IgD-negative memory B cell (primary cell): Measurements from ENCODE around the gene KIF5B. TPM values are rescaled to one million over a fixed set of nuclear protein-coding genes. Genes with fewer than 3 reads are reported as not detected.
A peak's percentile ranks its signal among the peaks of the same experiment; 100 is the strongest.
"Not testable (repeated sequence)": the region's sequence is repeated elsewhere in the genome, so short reads cannot be mapped to it uniquely, and the experiment has no call there.

ENCODE experiments used
- H3K27ac Mint-ChIP-seq, 3 donors: one replicate each; pipeline ENCODE4 v1.8.0; 2020 to 2022; ENCODE audit warnings: mild to moderate bottlenecking in 3 of 3, mixed read lengths in 3 of 3, moderate library complexity in 1 of 3
- H3K27me3 Mint-ChIP-seq: one replicate; pipeline ENCODE4 v1.8.0; 2021; ENCODE audit warnings: mixed read lengths
- H3K36me3 Mint-ChIP-seq: one replicate; pipeline ENCODE4 v1.8.0; 2020; ENCODE audit warnings: mild to moderate bottlenecking, mixed read lengths
- H3K4me1 Mint-ChIP-seq, 3 donors: one replicate each; pipeline ENCODE4 v1.8.0; 2020 to 2022; ENCODE audit warnings: mixed read lengths in 3 of 3, mild to moderate bottlenecking in 1 of 3
- H3K4me3 Mint-ChIP-seq, 4 donors: one replicate each; pipeline ENCODE4 v1.8.0; 2020 to 2022; ENCODE audit warnings: mild to moderate bottlenecking in 4 of 4, mixed read lengths in 4 of 4, moderate library complexity in 3 of 4
- H3K9me3 Mint-ChIP-seq, 3 donors: one replicate each; pipeline ENCODE4 v1.8.0; 2020 to 2021; ENCODE audit warnings: mixed read lengths in 3 of 3, mild to moderate bottlenecking in 1 of 3
- polyA plus RNA-seq: library from polyadenylated mRNA; unstranded; fragments of 300-500 nt; fragmentation: Illumina TruSeq; gene quantifications from one replicate; pipeline ENCODE4 v1.2.3, GENCODE V29; 2021

KIF5B gene
- polyA plus RNA-seq, 1 donor from 2014 or later = 24.6 TPM

DNA sequence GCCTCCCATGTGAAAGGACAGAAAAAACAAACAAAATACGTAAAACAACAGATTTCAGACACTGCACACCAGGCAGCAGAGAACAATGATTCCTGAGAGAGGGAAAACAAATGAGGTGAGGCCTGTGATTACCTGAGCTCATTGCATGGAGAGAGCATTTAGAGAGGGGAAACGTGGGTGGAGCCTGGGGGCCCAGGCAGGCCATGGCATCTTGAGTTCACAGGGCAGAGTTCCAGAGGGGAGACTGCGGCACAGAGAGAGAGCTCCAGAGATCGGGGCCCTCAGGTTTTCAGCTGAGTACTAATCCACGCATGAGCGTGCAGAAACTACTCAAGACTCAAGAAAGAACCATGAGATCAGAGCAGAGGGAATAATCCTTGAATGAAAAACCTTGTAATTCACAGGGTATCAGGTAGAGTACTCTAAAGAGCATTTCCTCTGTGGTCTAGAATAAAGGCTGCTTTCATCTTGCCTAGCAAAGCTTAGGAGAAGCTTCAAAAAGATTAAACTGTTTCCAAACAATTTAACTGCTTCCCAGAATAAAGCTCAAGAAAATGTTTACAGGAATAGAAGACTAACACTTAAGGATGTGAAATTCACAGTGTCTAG lies 81.0 kb downstream of the KIF5B start:
- Mint-ChIP-seq H3K4me1 (peaks cover 6 to 15% (median 12%) of the 10 kb centered on the region in 3 donors), H3K9me3 (no peaks in the 10 kb centered on the region), H3K4me3 (no peak overlapping the region), H3K27me3 (no peaks in the 10 kb centered on the region), H3K36me3 (peaks cover 3% of the 10 kb centered on the region), H3K27ac (peak overlapping the region in 1 of 3 donors; percentile 8)

DNA sequence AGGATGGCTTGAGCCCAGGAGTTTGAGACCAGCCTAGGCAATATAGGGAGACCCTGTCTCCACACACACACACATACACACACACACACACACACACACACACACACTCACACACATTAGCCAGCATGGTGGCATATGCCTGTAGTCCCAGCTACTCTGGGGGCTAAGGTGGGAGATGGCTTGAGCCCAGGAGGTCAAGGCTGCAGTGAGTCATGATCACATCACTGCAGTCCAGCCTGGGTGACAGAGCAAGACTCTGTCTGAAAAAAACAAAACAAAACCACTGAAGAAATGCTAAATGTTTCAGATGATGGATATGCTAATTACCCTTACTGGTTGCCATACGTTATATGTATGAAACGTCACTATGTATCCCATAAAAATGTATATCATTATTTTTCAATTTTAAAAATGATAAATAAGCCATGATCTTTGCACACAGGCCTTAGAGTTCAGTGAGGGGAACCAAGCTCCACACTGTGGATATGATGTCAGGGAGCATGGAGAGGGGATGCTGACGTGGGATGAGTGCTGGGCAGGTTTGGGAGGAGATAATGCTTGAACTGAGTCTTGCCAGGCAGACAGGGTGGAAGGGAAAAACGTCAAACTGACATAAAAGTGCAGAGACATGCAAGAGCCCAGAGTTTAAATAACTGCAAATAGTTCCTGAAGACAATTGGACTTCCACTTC lies 81.6 kb downstream of the KIF5B start:
- Mint-ChIP-seq H3K27me3 (no peaks in the 10 kb centered on the region), H3K27ac (peak overlapping the region in 1 of 3 donors; percentile 8), H3K9me3 (no peaks in the 10 kb centered on the region), H3K4me1 (peaks cover 6 to 15% (median 12%) of the 10 kb centered on the region in 3 donors), H3K36me3 (peaks cover 3% of the 10 kb centered on the region), H3K4me3 (no peak overlapping the region)

DNA sequence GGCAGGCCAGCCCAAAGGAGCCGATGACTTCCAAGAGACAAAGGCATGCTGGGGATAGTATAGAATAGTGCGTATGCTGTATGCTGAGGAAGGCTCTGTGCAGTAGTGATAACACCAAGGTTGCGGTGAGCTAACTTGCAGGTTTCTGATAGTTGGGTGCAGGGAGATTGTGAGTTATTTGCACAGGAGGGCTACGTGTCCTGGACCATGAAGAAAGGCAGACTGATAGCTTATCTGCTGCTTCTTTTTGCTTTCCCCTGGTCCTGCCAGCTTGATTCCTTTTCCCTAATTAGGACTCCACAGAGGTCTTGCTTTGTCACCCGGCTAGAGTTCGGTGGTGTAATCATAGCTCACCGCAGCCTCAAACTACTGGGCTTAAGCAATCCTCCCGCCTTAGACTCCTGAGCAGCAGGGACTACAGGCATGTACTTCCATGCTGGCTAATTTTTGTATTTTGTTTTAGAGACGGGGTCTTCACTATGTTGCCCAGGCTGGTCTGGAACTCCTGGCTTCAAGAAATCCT lies 83.6 kb downstream of the KIF5B start:
- H3K9me3 Mint-ChIP-seq = no peaks in the 10 kb centered on the region
- H3K4me1 Mint-ChIP-seq = peaks cover 4 to 9% (median 9%) of the 10 kb centered on the region in 3 donors
- H3K36me3 Mint-ChIP-seq = peaks cover 3% of the 10 kb centered on the region
- no peaks in the 10 kb centered on the region for H3K27me3 Mint-ChIP-seq
- H3K4me3 Mint-ChIP-seq = no peak overlapping the region
- H3K27ac Mint-ChIP-seq = no peak overlapping the region

DNA sequence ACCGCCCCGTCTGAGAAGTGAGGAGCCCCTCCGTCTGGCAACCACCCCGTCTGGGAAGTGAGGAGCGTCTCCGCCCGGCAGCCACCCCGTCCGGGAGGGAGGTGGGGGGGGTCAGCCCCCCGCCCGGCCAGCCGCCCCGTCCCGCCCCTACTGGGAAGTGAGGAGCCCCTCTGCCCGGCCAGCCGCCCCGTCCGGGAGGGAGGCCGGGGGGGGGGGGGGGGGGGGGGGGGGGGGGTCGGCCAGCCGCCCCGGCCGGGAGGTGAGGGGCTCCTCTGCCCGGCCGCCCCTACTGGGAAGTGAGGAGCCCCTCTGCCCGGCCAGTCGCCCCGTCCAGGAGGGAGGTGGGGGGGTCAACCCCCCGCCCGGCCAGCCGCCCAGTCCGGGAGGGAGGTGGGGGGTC lies 86.4 kb downstream of the KIF5B start:
- not testable (repeated sequence) for H3K36me3 Mint-ChIP-seq, H3K27me3 Mint-ChIP-seq, H3K9me3 Mint-ChIP-seq, H3K4me1 Mint-ChIP-seq, H3K4me3 Mint-ChIP-seq, H3K27ac Mint-ChIP-seq

DNA sequence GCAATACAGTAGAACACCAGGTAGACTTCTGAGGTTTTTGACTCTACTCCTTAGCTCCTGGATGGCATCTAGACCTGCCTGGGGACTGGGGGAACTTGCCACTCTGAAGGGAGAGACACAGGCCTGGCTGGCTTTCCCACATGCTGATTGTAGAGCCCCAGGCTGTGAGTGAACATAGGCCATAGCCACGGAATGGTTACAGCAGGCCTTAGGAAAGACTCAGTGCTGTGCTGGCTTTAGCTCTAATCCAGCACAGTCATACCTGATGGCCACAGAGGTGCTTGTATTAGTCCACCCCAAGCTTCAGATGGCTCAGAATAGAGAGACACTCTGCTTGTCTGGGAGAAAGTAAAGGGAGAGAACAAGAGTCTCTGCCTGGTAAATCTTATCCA lies 92.6 kb downstream of the KIF5B start:
- Mint-ChIP-seq H3K4me3 (no peak overlapping the region), H3K36me3 (no peaks in the 10 kb centered on the region), H3K27ac (no peak overlapping the region), H3K27me3 (peaks cover 3% of the 10 kb centered on the region), H3K4me1 (peaks cover 6 to 11% (median 8%) of the 10 kb centered on the region in 3 donors), H3K9me3 (no peaks in the 10 kb centered on the region)

DNA sequence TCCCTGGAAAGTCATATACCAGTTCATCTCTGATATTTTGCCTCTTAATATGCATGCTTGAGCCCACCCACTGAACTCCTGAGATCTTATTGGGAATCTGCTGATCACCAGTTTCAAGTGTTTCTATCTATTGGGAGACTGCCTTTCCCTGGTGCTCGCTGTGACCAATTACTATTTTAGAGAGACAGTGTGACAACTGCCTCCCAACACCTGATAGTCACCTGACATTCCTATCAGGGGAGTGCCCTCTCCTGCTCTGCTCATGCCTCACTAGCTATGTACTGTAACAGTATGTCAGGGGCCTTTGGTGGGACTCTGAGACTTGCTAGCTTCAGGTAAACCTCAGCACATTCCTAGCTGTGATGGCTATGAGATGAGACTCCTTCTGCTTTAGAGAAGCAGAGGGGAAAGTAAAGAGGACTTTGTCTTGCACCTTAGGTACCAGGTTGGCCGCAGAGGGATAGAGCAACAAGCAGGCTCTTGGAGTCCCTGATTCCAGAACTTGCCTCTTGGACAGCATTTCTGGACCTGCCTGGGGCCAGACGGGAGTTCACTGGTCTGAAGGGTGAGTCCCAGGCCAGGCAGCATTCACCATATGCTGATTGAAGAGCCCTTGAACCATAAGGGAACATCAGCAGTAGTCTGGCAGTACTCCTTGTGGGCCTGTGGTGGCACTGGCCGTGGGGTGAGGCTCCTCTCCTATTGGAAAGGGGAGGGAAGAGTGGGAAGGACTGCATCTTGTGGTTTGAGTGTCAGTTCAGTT lies 93.2 kb downstream of the KIF5B start:
- Mint-ChIP-seq H3K36me3 (no peaks in the 10 kb centered on the region), H3K27me3 (peaks cover 3% of the 10 kb centered on the region), H3K4me1 (peaks cover 6 to 11% (median 8%) of the 10 kb centered on the region in 3 donors), H3K4me3 (no peak overlapping the region), H3K27ac (no peak overlapping the region), H3K9me3 (no peaks in the 10 kb centered on the region)

DNA sequence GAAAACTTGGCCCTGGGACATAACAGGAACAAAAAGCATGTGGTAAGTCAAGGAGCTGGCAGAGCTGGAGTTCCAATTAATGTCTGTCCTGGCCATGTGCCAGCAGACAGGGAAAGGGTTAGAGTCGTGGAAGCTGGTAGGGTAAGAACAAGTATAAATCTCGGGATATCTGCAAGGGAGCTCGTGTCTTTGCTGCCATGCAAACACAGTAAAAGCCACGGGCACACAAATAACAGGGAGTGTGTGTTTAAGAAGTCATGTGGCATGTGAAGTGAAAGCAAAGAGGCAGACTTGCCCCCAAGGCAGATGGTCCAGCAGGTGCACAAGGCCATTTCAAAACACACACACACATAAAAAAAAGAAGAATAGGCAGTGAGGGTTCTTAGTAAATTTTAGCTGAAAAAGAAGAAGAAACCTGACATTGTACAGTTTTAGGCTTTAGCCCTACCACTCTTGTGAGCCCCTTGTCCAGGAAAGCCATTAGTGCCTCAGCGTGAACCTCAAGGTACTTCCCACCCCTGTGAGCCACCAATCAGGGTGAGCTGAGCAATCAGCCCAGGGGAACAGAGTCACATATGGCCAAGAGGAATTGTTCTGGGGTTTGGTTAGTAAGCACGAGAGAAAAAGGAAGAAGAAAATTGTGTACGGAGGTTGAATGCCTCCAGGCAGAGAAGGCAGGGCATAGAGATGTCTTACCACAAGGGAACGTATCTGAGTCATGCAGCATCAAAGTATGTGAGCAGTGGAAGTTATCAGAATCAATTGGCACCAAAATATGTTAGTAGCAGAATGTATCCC lies 94.7 kb downstream of the KIF5B start:
- H3K27ac Mint-ChIP-seq = peak overlapping the region in 1 of 3 donors; percentile 33
- H3K27me3 Mint-ChIP-seq = peaks cover 3% of the 10 kb centered on the region
- H3K4me1 Mint-ChIP-seq = peaks cover 6 to 11% (median 8%) of the 10 kb centered on the region in 3 donors
- H3K9me3 Mint-ChIP-seq = no peaks in the 10 kb centered on the region
- H3K4me3 Mint-ChIP-seq = peak overlapping the region in 1 of 4 donors; percentile 57
- no peaks in the 10 kb centered on the region for H3K36me3 Mint-ChIP-seq

DNA sequence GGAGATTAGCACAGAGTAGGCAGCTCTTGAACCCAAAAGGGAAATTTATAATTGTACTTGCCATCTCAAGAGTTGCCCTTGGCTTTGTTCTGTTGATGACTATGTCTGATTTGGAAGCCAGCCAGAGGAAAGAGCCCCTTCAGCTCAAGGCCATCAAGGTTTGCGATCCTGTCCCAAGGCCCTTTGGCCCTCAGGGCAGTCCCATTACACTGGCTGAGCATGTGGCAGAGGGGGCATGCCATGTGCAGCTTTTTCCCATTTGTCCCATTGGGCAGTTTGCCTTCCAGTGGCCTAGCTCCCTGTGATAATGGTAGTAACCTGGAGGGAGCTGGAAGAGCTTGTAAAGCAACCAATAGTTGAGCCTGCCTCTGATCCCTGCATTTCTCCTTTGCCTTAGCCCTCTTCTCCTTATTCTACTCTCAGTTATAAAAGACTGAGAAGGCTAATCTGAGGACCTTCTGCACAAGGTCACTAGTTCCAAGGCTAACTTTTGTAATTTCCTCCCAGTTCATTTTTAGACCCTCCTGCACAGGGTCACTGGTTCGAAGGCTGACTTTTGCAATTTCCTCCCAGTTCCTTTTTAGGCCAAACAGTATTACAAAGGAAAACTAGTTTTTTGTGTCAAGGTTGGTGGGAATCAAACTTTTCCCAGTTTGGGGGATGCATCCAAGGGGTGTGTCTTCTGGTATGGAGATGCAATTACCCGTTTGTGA lies 96.6 kb downstream of the KIF5B start:
- Mint-ChIP-seq H3K9me3 (peaks cover under 1 to 2% (median 2%) of the 10 kb centered on the region in 3 donors), H3K36me3 (no peaks in the 10 kb centered on the region), H3K27me3 (peaks cover 3% of the 10 kb centered on the region), H3K27ac (no peak overlapping the region), H3K4me3 (no peak overlapping the region), H3K4me1 (peaks cover 6 to 11% (median 8%) of the 10 kb centered on the region in 3 donors)

Other genes with a start within 250 kb of the KIF5B start
- gene ARHGAP12, start 127.6 kb downstream of the KIF5B start, polyA plus RNA-seq = 10.0 TPM